GM21717 (cell line): ENCODE data around the gene AKR1C3.
"Not testable (repeated sequence)": the region's sequence is repeated elsewhere in the genome, so short reads cannot be mapped to it uniquely, and the experiment has no call there.

Experiments
- ATAC-seq: cut with Tn5 transposase; IDR thresholded peaks from one replicate; pipeline ENCODE4 v1.9.1; 2021; ENCODE audit warnings: mild to moderate bottlenecking, moderate library complexity; ENCODE audit not compliant: unreplicated experiment

The AKR1C3 gene

GRCh38 chr10:5136468-5137087 is 42.4 kb downstream of the AKR1C3 start:
- ATAC-seq, result no peak

GRCh38 chr10:5137699-5138098 is 43.5 kb downstream of the AKR1C3 start:
- not testable (repeated sequence) for ATAC-seq

- no peak for ATAC-seq
These were observed 48.0 kb downstream of the AKR1C3 start for GRCh38 chr10:5142199-5142598.

GRCh38 chr10:5143137-5143536 is 48.9 kb downstream of the AKR1C3 start:
- ATAC-seq, result no peak

DNA sequence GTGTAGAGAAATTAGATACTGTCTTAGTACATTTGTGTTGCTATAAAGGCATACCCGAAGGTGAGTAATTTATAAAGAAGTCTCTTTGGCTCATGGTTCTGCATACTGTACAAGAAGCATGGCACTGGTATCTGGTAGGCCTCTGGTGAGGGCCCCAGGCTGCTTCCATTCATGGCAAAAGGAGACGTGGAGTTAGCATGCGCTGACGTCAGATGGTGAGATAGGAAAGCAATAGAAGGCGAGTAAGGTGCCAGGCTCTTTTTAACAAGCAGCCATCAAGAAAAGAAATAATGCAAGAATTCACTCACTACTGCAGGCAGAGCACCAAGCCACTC is 52.7 kb downstream of the AKR1C3 start:
- ATAC-seq, result no peak

- no peak for ATAC-seq
These were observed 53.2 kb downstream of the AKR1C3 start for GRCh38 chr10:5147255-5147980.

GRCh38 chr10:5147981-5148677 is 53.9 kb downstream of the AKR1C3 start:
- ATAC-seq, result no peak

DNA sequence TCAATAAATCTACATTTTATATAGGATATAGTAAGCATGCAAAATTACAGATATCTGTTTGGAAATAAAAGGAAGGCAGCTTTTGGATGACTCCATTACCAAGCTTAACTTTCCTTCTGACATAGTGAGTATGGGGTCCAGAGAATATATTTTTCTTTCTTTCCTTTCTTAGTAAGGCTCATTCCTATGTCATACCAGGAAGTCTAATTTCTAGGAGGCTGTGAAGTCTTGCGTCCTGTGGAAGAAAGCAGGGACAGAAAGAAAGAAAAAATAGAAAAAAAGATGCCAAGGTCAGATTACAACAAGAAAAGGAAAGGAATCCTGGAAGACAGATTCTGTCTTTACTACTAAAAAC is 54.4 kb downstream of the AKR1C3 start:
- no peak for ATAC-seq

- no peak for ATAC-seq
These were observed 56.9 kb downstream of the AKR1C3 start for GRCh38 chr10:5151076-5151475.

GRCh38 chr10:5155951-5156350 is 61.7 kb downstream of the AKR1C3 start:
- ATAC-seq, result no peak
